B cell (primary cell): ENCODE results near the gene MAP3K21. TPM values are rescaled to one million over a fixed set of nuclear protein-coding genes. Genes with fewer than 3 reads are reported as not detected.

ENCODE experiments used
- ATAC-seq: fragments of 200-7000 bp; cut with Tn5 transposase; one replicate; pipeline ENCODE4 v1.10.0; 2021; ENCODE audit warnings: low read depth, mild to moderate bottlenecking, moderate number of reproducible peaks, moderate library complexity
- CTCF ChIA-PET: fragments of 350-600 bp; sonication (Branson Sonifier 250); formaldehyde crosslinking; loops from one replicate; lab custom pipeline; 2021; ENCODE audit warnings: antibody characterized with exemption, inconsistent platforms; lab: Charles Lee
- POLR2A ChIA-PET: fragments of 350-600 bp; sonication (Branson Sonifier 250); formaldehyde crosslinking; loops from one replicate; lab custom pipeline; 2021; ENCODE audit warnings: antibody characterized with exemption; lab: Charles Lee
- DNase-seq: peaks from one replicate; pipeline ENCODE4 v3.0.0; 2013
- H2AFZ ChIP-seq: 2 replicates; pipeline ENCODE4 v1.6.1; 2012; ENCODE audit warnings: mild to moderate bottlenecking, low read depth, low read length; ENCODE audit not compliant: insufficient read depth, poor library complexity, severe bottlenecking
- H3K27ac ChIP-seq, 2 donors: 1 replicate in 1 of 2; 2 replicates in 1 of 2; pipeline ENCODE4 v1.5.1; 2012 to 2013; ENCODE audit warnings: low read length in 2 of 2, mild to moderate bottlenecking in 2 of 2, moderate library complexity in 1 of 2
- H3K27me3 ChIP-seq, 4 experiments: fragments of 200-600 bp in 1 of 4; sonication (generic) in 1 of 4; replicated peaks in 1 of 4; 1 replicate in 2 of 4; 2 replicates in 2 of 4; pipeline versions ENCODE4 v1.6.1 to v1.7.0; 2013 to 2016; ENCODE audit warnings: low read length in 3 of 4, mild to moderate bottlenecking in 2 of 4, mixed read lengths in 1 of 4, moderate library complexity in 1 of 4; ENCODE audit not compliant: insufficient read depth in 4 of 4, control insufficient read depth in 3 of 4; ENCODE audit errors: control extremely low read depth in 1 of 4
- H3K36me3 ChIP-seq, 2 experiments: replicated peaks in 1 of 2; 1 replicate in 1 of 2; 2 replicates in 1 of 2; pipeline versions ENCODE4 v1.6.1 to v1.7.1; 2013; ENCODE audit warnings: low read length in 1 of 2; ENCODE audit not compliant: insufficient read depth in 2 of 2, control insufficient read depth in 1 of 2; ENCODE audit errors: control extremely low read depth in 1 of 2, extremely low read depth in 1 of 2
- H3K4me1 ChIP-seq, 2 donors: fragments of 200-600 bp in 1 of 2; sonication (generic) in 1 of 2; 1 replicate in 1 of 2; 2 replicates in 1 of 2; pipeline versions ENCODE4 v1.5.1 to v1.6.1; 2013 to 2017; ENCODE audit warnings: low read length in 2 of 2; ENCODE audit not compliant: control insufficient read depth in 2 of 2, insufficient read depth in 2 of 2
- H3K4me2 ChIP-seq: replicated peaks from 2 replicates; pipeline ENCODE3; 2012; ENCODE audit warnings: mild to moderate bottlenecking, low read depth, low read length; ENCODE audit not compliant: poor library complexity, severe bottlenecking
- H3K4me3 ChIP-seq, 5 experiments: fragments of 200-600 bp in 1 of 5; sonication (generic) in 1 of 5; 1 replicate in 3 of 5; 2 replicates in 2 of 5; pipeline versions ENCODE4 v1.5.1 to v1.7.0; 2011 to 2016; ENCODE audit warnings: low read length in 4 of 5, mild to moderate bottlenecking in 4 of 5, low read depth in 2 of 5, control low read depth in 1 of 5, moderate library complexity in 1 of 5; ENCODE audit not compliant: insufficient read depth in 1 of 5; ENCODE audit errors: control extremely low read depth in 1 of 5, extremely low read depth in 1 of 5
- H3K79me2 ChIP-seq: fragments of 200-600 bp; sonication (generic); one replicate; pipeline ENCODE4 v1.6.0; 2016; ENCODE audit warnings: low read length; ENCODE audit not compliant: control insufficient read depth, insufficient read depth
- H3K9ac ChIP-seq: fragments of 200-600 bp; sonication (generic); 2 replicates; pipeline ENCODE4 v1.6.1; 2017; ENCODE audit warnings: mild to moderate bottlenecking, low read length, moderate library complexity
- H3K9me3 ChIP-seq, 3 donors: one replicate each; pipeline versions ENCODE4 v1.6.1 to v1.7.1; 2013; ENCODE audit warnings: low read length in 2 of 3; ENCODE audit not compliant: control insufficient read depth in 2 of 3, insufficient read depth in 1 of 3; ENCODE audit errors: control extremely low read depth in 1 of 3
- H4K20me1 ChIP-seq: 2 replicates; pipeline ENCODE4 v1.6.0; 2012; ENCODE audit warnings: mild to moderate bottlenecking, low read length; ENCODE audit not compliant: insufficient read depth, control insufficient read depth, poor library complexity, severe bottlenecking
- H3K27ac Mint-ChIP-seq: one replicate; pipeline ENCODE4 v1.8.0; 2021; ENCODE audit warnings: mixed read lengths
- H3K27me3 Mint-ChIP-seq: one replicate; pipeline ENCODE4 v1.8.0; 2021; ENCODE audit warnings: mixed read lengths
- H3K4me1 Mint-ChIP-seq: one replicate; pipeline ENCODE4 v1.8.0; 2021; ENCODE audit warnings: mixed read lengths
- H3K4me3 Mint-ChIP-seq: one replicate; pipeline ENCODE4 v1.8.0; 2021; ENCODE audit warnings: mixed read lengths
- H3K9me3 Mint-ChIP-seq: one replicate; pipeline ENCODE4 v1.8.0; 2022; ENCODE audit warnings: mixed read lengths; ENCODE audit not compliant: insufficient read depth
- CTCF ChIP-seq: fragments of 200-600 bp; IDR thresholded peaks from one replicate; pipeline ENCODE4 v1.8.0; 2022; ENCODE audit warnings: antibody characterized with exemption, mild to moderate bottlenecking
- EZH2 ChIP-seq: IDR thresholded peaks from 2 replicates; pipeline ENCODE4 v1.6.1; 2012; ENCODE audit warnings: borderline replicate concordance, low read depth, mild to moderate bottlenecking, moderate library complexity, low read length; ENCODE audit not compliant: insufficient read depth, poor library complexity, severe bottlenecking
- WGBS: methylation state at CpG from one replicate; pipeline ENCODE4 v1.1.5; 2013; ENCODE audit warnings: missing lambda C conversion rate; ENCODE audit not compliant: insufficient coverage; 5-methylcytosine and 5-hydroxymethylcytosine counted together
- intact Hi-C: fragments of 100-400 bp; cut with micrococcal nuclease; formaldehyde crosslinking; loops from one replicate; pipeline ENCODE4 v1.10.0; 2022
- polyA plus RNA-seq: library from polyadenylated mRNA; depleted of rRNA; stranded (reverse); fragments of >200 nt; gene quantifications from 2 replicates; pipeline ENCODE4 v1.2.3, GENCODE V29; 2012
- total RNA-seq, 2 donors: library from RNA; stranded (reverse); fragments of 120-200 nt in 1 of 2; gene quantifications; 1 replicate in 1 of 2; 2 replicates in 1 of 2; pipeline versions ENCODE4 v1.2.3 to v1.2.4, GENCODE V29; 2013 to 2022

MAP3K21 gene
- total and polyA plus RNA-seq, 2 donors (not counting 1 experiment from before 2014, with no cell fraction given), result 1.5 to 3.7 TPM

GRCh38 chr1:233386336-233386735 is 58.8 kb downstream of the MAP3K21 start:
- H3K79me2 ChIP-seq, result no peaks in the 10 kb centered on the region
- H3K4me1 Mint-ChIP-seq, result no peaks in the 10 kb centered on the region
- TF ChIP-seq EZH2 (no peak), CTCF (no peak)
- no peaks in the 10 kb centered on the region for H3K36me3 ChIP-seq
- no peak overlapping the region for H3K4me2 ChIP-seq
- peaks cover 14% of the 10 kb centered on the region for H3K27me3 Mint-ChIP-seq
- ChIA-PET CTCF (interaction anchor here (0.8 to 1.4 kb wide), 2 partner anchors 20 to 24 kb away, joined by 4 read pairs; no protein-coding TSS in a partner anchor), POLR2A (no interaction called here)
- intact Hi-C loops, result no loop called here
- no peaks in the 10 kb centered on the region for H3K4me1 ChIP-seq
- H3K27me3 ChIP-seq, result peaks cover 0 to 8% (median 0%) of the 10 kb centered on the region in 4 experiments
- H3K9ac ChIP-seq, result no peak overlapping the region
- no peak overlapping the region for H3K27ac ChIP-seq
- H4K20me1 ChIP-seq, result no peaks in the 10 kb centered on the region
- H3K4me3 Mint-ChIP-seq, result no peak overlapping the region
- no CpG with 5 or more reads among the region's 2 CpGs for WGBS
- no peak overlapping the region for H2AFZ ChIP-seq
- DNase-seq (no peak), ATAC-seq (no peak)
- H3K4me3 ChIP-seq, result no peak overlapping the region
- H3K27ac Mint-ChIP-seq, result no peak overlapping the region
- peaks cover 0 to 5% (median 0%) of the 10 kb centered on the region in 3 donors for H3K9me3 ChIP-seq
- H3K9me3 Mint-ChIP-seq, result peaks cover 2% of the 10 kb centered on the region

GRCh38 chr1:233387585-233387984 is 60.1 kb downstream of the MAP3K21 start:
- Histone ChIP-seq H3K27me3 (peaks cover 0 to 9% (median 0%) of the 10 kb centered on the region in 4 experiments), H3K4me3 (no peak overlapping the region), H3K36me3 (no peaks in the 10 kb centered on the region), H2AFZ (no peak overlapping the region), H3K27ac (no peak overlapping the region), H3K9ac (no peak overlapping the region), H3K9me3 (no peaks in the 10 kb centered on the region), H3K4me2 (no peak overlapping the region), H3K79me2 (no peaks in the 10 kb centered on the region), H3K4me1 (no peaks in the 10 kb centered on the region), H4K20me1 (no peaks in the 10 kb centered on the region)
- H3K4me3 Mint-ChIP-seq, result no peak overlapping the region
- H3K4me1 Mint-ChIP-seq, result no peaks in the 10 kb centered on the region
- POLR2A ChIA-PET, result no interaction called here
- TF ChIP-seq CTCF (no peak), EZH2 (no peak)
- 10% methylated on average over 2 of the region's 3 CpGs for WGBS
- CTCF ChIA-PET, result no interaction called here
- ATAC-seq (no peak), DNase-seq (no peak)
- H3K27ac Mint-ChIP-seq, result no peak overlapping the region
- intact Hi-C loops, result no loop called here
- H3K27me3 Mint-ChIP-seq, result peaks cover 26% of the 10 kb centered on the region
- no peaks in the 10 kb centered on the region for H3K9me3 Mint-ChIP-seq
